H9 (cell line): ENCODE measurements around the gene NPM3. TPM values are rescaled to one million over a fixed set of nuclear protein-coding genes. Genes with fewer than 3 reads are reported as not detected.

Experiments
- DNase-seq: peaks from one replicate; pipeline ENCODE4 v3.0.0-alpha.2; 2017
- H2AFZ ChIP-seq: one replicate; pipeline ENCODE4 v1.6.1; 2013; ENCODE audit warnings: mild to moderate bottlenecking, low read length, control low read depth, moderate library complexity
- H2AK5ac ChIP-seq: 2 replicates; pipeline ENCODE4 v1.6.1; 2013; ENCODE audit warnings: low read length, control low read depth, mixed read lengths; ENCODE audit not compliant: insufficient read length
- H2BK120ac ChIP-seq: one replicate; pipeline ENCODE4 v1.6.1; 2013; ENCODE audit warnings: low read depth, mild to moderate bottlenecking, low read length, control low read depth, inconsistent platforms; ENCODE audit not compliant: poor library complexity, severe bottlenecking
- H2BK12ac ChIP-seq: 2 replicates; pipeline ENCODE4 v1.6.1; 2013; ENCODE audit warnings: low read length, control low read depth, mixed read lengths, low read depth; ENCODE audit not compliant: insufficient read length
- H2BK15ac ChIP-seq: 2 replicates; pipeline ENCODE4 v1.6.1; 2013; ENCODE audit warnings: low read depth, low read length, control low read depth
- H2BK20ac ChIP-seq: one replicate; pipeline ENCODE4 v1.6.1; 2013; ENCODE audit warnings: low read depth, mild to moderate bottlenecking, low read length, control low read depth, inconsistent platforms; ENCODE audit not compliant: poor library complexity, severe bottlenecking
- H2BK5ac ChIP-seq: 2 replicates; pipeline ENCODE4 v1.6.1; 2013; ENCODE audit warnings: low read length, control low read depth, mixed read lengths; ENCODE audit not compliant: insufficient read length
- H3K14ac ChIP-seq: 2 replicates; pipeline ENCODE4 v1.6.1; 2013; ENCODE audit warnings: low read length, control low read depth; ENCODE audit not compliant: insufficient read depth
- H3K18ac ChIP-seq: 2 replicates; pipeline ENCODE4 v1.6.1; 2013; ENCODE audit warnings: low read depth, mild to moderate bottlenecking, mixed read lengths, low read length, control low read depth; ENCODE audit not compliant: insufficient read length
- H3K23ac ChIP-seq: 2 replicates; pipeline ENCODE4 v1.6.1; 2013; ENCODE audit warnings: low read length, control low read depth, mixed read lengths, low read depth; ENCODE audit not compliant: insufficient read length
- H3K23me2 ChIP-seq: 2 replicates; pipeline ENCODE4 v1.6.1; 2013; ENCODE audit warnings: low read depth, mild to moderate bottlenecking, mixed read lengths, low read length, control low read depth; ENCODE audit not compliant: insufficient read length, poor library complexity, severe bottlenecking
- H3K27ac ChIP-seq: 2 replicates; pipeline ENCODE4 v1.5.1; 2013; ENCODE audit warnings: low read length, control low read depth, mixed read lengths, low read depth; ENCODE audit not compliant: insufficient read length
- H3K27me3 ChIP-seq: 2 replicates; pipeline ENCODE4 v1.6.1; 2013; ENCODE audit warnings: low read length, control low read depth, inconsistent platforms; ENCODE audit not compliant: insufficient read depth
- H3K4ac ChIP-seq: 2 replicates; pipeline ENCODE4 v1.6.1; 2013; ENCODE audit warnings: low read depth, mild to moderate bottlenecking, control low read depth, inconsistent platforms, low read length, moderate library complexity
- H3K4me1 ChIP-seq: 2 replicates; pipeline ENCODE4 v1.6.1; 2013; ENCODE audit warnings: low read length, control low read depth, inconsistent platforms; ENCODE audit not compliant: insufficient read depth
- H3K4me2 ChIP-seq: 2 replicates; pipeline ENCODE4 v1.6.1; 2013; ENCODE audit warnings: low read length, control low read depth, mixed read lengths; ENCODE audit not compliant: insufficient read length, insufficient read depth
- H3K56ac ChIP-seq: 2 replicates; pipeline ENCODE4 v1.6.1; 2013; ENCODE audit warnings: low read depth, mild to moderate bottlenecking, mixed read lengths, low read length, control low read depth; ENCODE audit not compliant: insufficient read length
- H3K79me1 ChIP-seq: 2 replicates; pipeline ENCODE4 v1.6.1; 2013; ENCODE audit warnings: low read depth, mild to moderate bottlenecking, moderate library complexity, low read length, control low read depth, inconsistent platforms; ENCODE audit not compliant: insufficient read depth, poor library complexity, severe bottlenecking
- H3K79me2 ChIP-seq: 2 replicates; pipeline ENCODE4 v1.6.1; 2013; ENCODE audit warnings: low read length, control low read depth, inconsistent platforms; ENCODE audit not compliant: insufficient read depth
- H3K9ac ChIP-seq: 2 replicates; pipeline ENCODE4 v1.6.1; 2013; ENCODE audit warnings: low read length, control low read depth, mixed read lengths; ENCODE audit not compliant: insufficient read length; ENCODE audit errors: extremely low read depth
- H3K9me3 ChIP-seq: one replicate; pipeline ENCODE4 v1.6.1; 2013; ENCODE audit warnings: low read depth, low read length, inconsistent platforms; ENCODE audit not compliant: control insufficient read depth
- H3T11ph ChIP-seq: one replicate; pipeline ENCODE4 v1.6.1; 2013; ENCODE audit warnings: mild to moderate bottlenecking, low read length, control low read depth, inconsistent platforms
- H4K20me1 ChIP-seq: one replicate; pipeline ENCODE4 v1.6.1; 2013; ENCODE audit not compliant: control insufficient read depth, insufficient read length, insufficient read depth
- H4K5ac ChIP-seq: 2 replicates; pipeline ENCODE4 v1.6.1; 2013; ENCODE audit warnings: low read depth, mild to moderate bottlenecking, mixed read lengths, low read length, control low read depth; ENCODE audit not compliant: insufficient read length
- H4K8ac ChIP-seq: replicated peaks from 2 replicates; pipeline ENCODE4 v1.6.1; 2013; ENCODE audit warnings: low read length, control low read depth, mixed read lengths, low read depth; ENCODE audit not compliant: insufficient read length
- H4K91ac ChIP-seq: 2 replicates; pipeline ENCODE4 v1.6.1; 2013; ENCODE audit warnings: low read depth, mild to moderate bottlenecking, moderate library complexity, mixed read lengths, low read length, control low read depth; ENCODE audit not compliant: insufficient read length
- H3K27ac Mint-ChIP-seq, 3 experiments: 2 replicates in 2 of 3; 3 replicates in 1 of 3; pipeline ENCODE4 v1.8.0; 2020 to 2021; ENCODE audit warnings: mixed read lengths in 3 of 3, mild to moderate bottlenecking in 1 of 3, moderate library complexity in 1 of 3
- H3K27me3 Mint-ChIP-seq: 2 replicates; pipeline ENCODE4 v1.8.0; 2021; ENCODE audit warnings: low read depth, mild to moderate bottlenecking, moderate library complexity, mixed read lengths
- H3K36me3 Mint-ChIP-seq, 3 experiments: 2 replicates in 2 of 3; 3 replicates in 1 of 3; pipeline ENCODE4 v1.8.0; 2020 to 2021; ENCODE audit warnings: low read depth in 3 of 3, mixed read lengths in 3 of 3; ENCODE audit not compliant: insufficient read depth in 1 of 3
- H3K4me1 Mint-ChIP-seq, 2 experiments: 2 replicates each; pipeline ENCODE4 v1.8.0; 2020; ENCODE audit warnings: mixed read lengths in 2 of 2
- H3K4me3 Mint-ChIP-seq, 2 experiments: 2 replicates in 1 of 2; 3 replicates in 1 of 2; pipeline ENCODE4 v1.8.0; 2020 to 2021; ENCODE audit warnings: mild to moderate bottlenecking in 2 of 2, mixed read lengths in 2 of 2, moderate library complexity in 1 of 2
- H3K9me3 Mint-ChIP-seq, 2 experiments: 2 replicates in 1 of 2; 3 replicates in 1 of 2; pipeline ENCODE4 v1.8.0; 2020; ENCODE audit warnings: mild to moderate bottlenecking in 2 of 2, mixed read lengths in 2 of 2, moderate library complexity in 1 of 2
- CTCF ChIP-seq: fragments of 200-600 bp; sonication (generic); conservative IDR thresholded peaks from 3 replicates; pipeline ENCODE4 v1.8.0; 2021; ENCODE audit warnings: antibody characterized with exemption, mild to moderate bottlenecking
- WGBS: extraction: QIAGEN DNeasy Blood & Tissue Kit; methylation state at CpG from one replicate; pipeline ENCODE4 v1.1.7; 2013; ENCODE audit warnings: missing lambda C conversion rate, low lambda C conversion rate, mixed read lengths; ENCODE audit not compliant: insufficient read length; ENCODE audit errors: extremely low coverage; 5-methylcytosine and 5-hydroxymethylcytosine counted together
- total RNA-seq: library from RNA; stranded (reverse); gene quantifications from 2 replicates; pipeline ENCODE4 v1.2.1, GENCODE V29; 2021

The NPM3 gene
- total RNA-seq, 1 experiment from 2014 or later, result 133 TPM

DNA sequence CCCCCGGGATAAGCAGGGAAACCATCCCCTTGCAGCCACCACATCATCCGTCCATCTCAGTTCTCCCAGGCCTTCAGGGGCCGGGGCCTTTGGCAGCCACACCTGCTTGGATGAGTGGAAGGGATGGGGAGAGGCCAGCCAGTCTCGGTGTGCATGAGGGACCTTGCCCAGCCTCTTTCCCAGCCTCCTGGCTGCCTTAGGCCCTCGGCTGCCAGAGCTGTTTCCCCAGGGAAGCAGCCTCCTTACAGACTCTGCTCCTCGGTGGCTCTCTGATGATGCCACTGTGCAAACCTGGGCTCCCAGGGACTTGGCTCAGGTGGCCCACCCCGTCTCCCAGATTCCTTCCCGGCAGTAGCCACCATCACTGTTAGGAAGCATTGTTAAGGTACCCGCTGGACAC, 22.0 kb downstream of the NPM3 start:
- no peak overlapping the region for H2BK20ac ChIP-seq
- Mint-ChIP-seq H3K4me3 (no peak overlapping the region), H3K4me1 (peaks cover 12 to 25% of the 10 kb centered on the region in 2 experiments), H3K36me3 (no peaks in the 10 kb centered on the region), H3K27ac (no peak overlapping the region), H3K27me3 (peaks cover 26% of the 10 kb centered on the region), H3K9me3 (no peaks in the 10 kb centered on the region; a peak in 1 of 5 replicates)
- TF ChIP-seq CTCF, result no peak
- H2BK5ac ChIP-seq, result no peak overlapping the region
- no peak overlapping the region for H2BK12ac ChIP-seq
- no peak overlapping the region for H3K56ac ChIP-seq
- H3K4me2 ChIP-seq, result no peak overlapping the region
- H4K5ac ChIP-seq, result no peak overlapping the region
- H2AFZ ChIP-seq, result no peak overlapping the region
- no peak overlapping the region for H3K23ac ChIP-seq
- H3K27me3 ChIP-seq, result no peaks in the 10 kb centered on the region; the same call in 1 of the 2 replicates
- H3K79me1 ChIP-seq, result no peaks in the 10 kb centered on the region
- no peak overlapping the region for H3T11ph ChIP-seq
- no peak overlapping the region for H3K9ac ChIP-seq
- H2AK5ac ChIP-seq, result no peak overlapping the region
- H3K9me3 ChIP-seq, result no peaks in the 10 kb centered on the region
- H4K91ac ChIP-seq, result no peak overlapping the region
- H3K4ac ChIP-seq, result no peak overlapping the region
- no peak overlapping the region for H2BK15ac ChIP-seq
- no peak overlapping the region for H3K27ac ChIP-seq
- no peaks in the 10 kb centered on the region for H4K20me1 ChIP-seq
- no peaks in the 10 kb centered on the region; the same call in 1 of the 2 replicates for H3K4me1 ChIP-seq
- no peak for DNase-seq
- no peaks in the 10 kb centered on the region for H3K79me2 ChIP-seq
- no peaks in the 10 kb centered on the region for H3K23me2 ChIP-seq
- H3K18ac ChIP-seq, result no peak overlapping the region
- H3K14ac ChIP-seq, result no peak overlapping the region
- WGBS, result no CpG with 5 or more reads among the region's 9 CpGs
- no peak overlapping the region for H4K8ac ChIP-seq
- no peak overlapping the region for H2BK120ac ChIP-seq
